HCT116 (cell line): Measurements from ENCODE around the gene CXCL13. TPM values are rescaled to one million over a fixed set of nuclear protein-coding genes. Genes with fewer than 3 reads are reported as not detected.

ENCODE experiments used
- ATAC-seq: fragments of 200-7000 bp; cut with Tn5 transposase; 2 replicates; pipeline ENCODE4 v1.9.1; 2020; ENCODE audit warnings: mild to moderate bottlenecking, moderate library complexity
- BruUV-seq: library from RNA; stranded (reverse); fragments of 400-500 nt; replicated peaks from 2 replicates; lab custom pipeline; 2021; lab: Mats Ljungman, UMichigan
- CTCF ChIA-PET: fragments of 300-600 bp; sonication (Branson Sonifier 250); formaldehyde crosslinking; loops from one replicate; lab custom pipeline; 2021; ENCODE audit warnings: antibody characterized with exemption; lab: Charles Lee
- POLR2A ChIA-PET: fragments of 300-600, 350-600 bp; sonication (Branson Sonifier 250); formaldehyde crosslinking; loops from one replicate; lab custom pipeline; 2021; ENCODE audit warnings: antibody characterized with exemption; lab: Charles Lee
- RAD21 ChIA-PET, 2 experiments: fragments of 300-600 bp; sonication (Branson Sonifier 250); formaldehyde crosslinking; loops; one replicate each; lab custom pipeline; 2023; ENCODE audit warnings: low total read pairs in 2 of 2; ENCODE audit not compliant: uncharacterized antibody in 2 of 2, unreplicated experiment in 2 of 2, low non-redundant PET in 1 of 2; lab: Charles Lee
- DNase-seq: peaks from one replicate; pipeline ENCODE4 v3.0.0-alpha.2; 2010; ENCODE audit warnings: low read depth, low spot score
- H2AFZ ChIP-seq: fragments of 200-600 bp; shearing (Covaris generic), sonication (generic); 2 replicates; pipeline ENCODE4 v1.6.1; 2017; ENCODE audit warnings: low read depth, mixed run types, mixed read lengths, antibody characterized with exemption, low read length; ENCODE audit not compliant: poor library complexity, severe bottlenecking
- H3K27ac ChIP-seq: 2 replicates; pipeline ENCODE4 v1.5.1; 2012; ENCODE audit warnings: low read depth, low read length
- H3K27me3 ChIP-seq: fragments of 200-600 bp; sonication (generic); 2 replicates; pipeline ENCODE4 v1.6.1; 2016; ENCODE audit warnings: mixed run types, low read length, mixed read lengths; ENCODE audit not compliant: insufficient read depth
- H3K36me3 ChIP-seq, 2 experiments: fragments of 200-500 bp in 1 of 2; fragments of 200-600 bp in 1 of 2; sonication (Bioruptor generic) in 1 of 2; sonication (generic) in 1 of 2; 2 replicates each; pipeline versions ENCODE4 v1.5.1 to v1.6.1; 2014 to 2016; ENCODE audit warnings: low read length in 2 of 2, inconsistent platforms in 1 of 2, mixed read lengths in 1 of 2, mixed run types in 1 of 2; ENCODE audit not compliant: insufficient read depth in 2 of 2, control insufficient read depth in 1 of 2
- H3K4me1 ChIP-seq, 2 experiments: fragments of 200-600 bp in 1 of 2; sonication (generic) in 1 of 2; 2 replicates each; pipeline versions ENCODE4 v1.5.1 to v1.6.1; 2012 to 2017; ENCODE audit warnings: low read length in 2 of 2, inconsistent platforms in 1 of 2, mild to moderate bottlenecking in 1 of 2, mixed read lengths in 1 of 2, mixed run types in 1 of 2, moderate library complexity in 1 of 2; ENCODE audit not compliant: insufficient read depth in 2 of 2, control insufficient read depth in 1 of 2
- H3K4me2 ChIP-seq: fragments of 200-600 bp; sonication (generic); 2 replicates; pipeline ENCODE4 v1.6.1; 2017; ENCODE audit warnings: mixed run types, low read length, mixed read lengths
- H3K4me3 ChIP-seq, 2 experiments: fragments of 200-600 bp in 1 of 2; sonication (generic) in 1 of 2; replicated peaks in 1 of 2; 2 replicates each; pipeline ENCODE4 v1.5.1; 2011 to 2016; ENCODE audit warnings: low read length in 2 of 2, control low read depth in 1 of 2, low read depth in 1 of 2, mild to moderate bottlenecking in 1 of 2, mixed read lengths in 1 of 2, mixed run types in 1 of 2
- H3K79me2 ChIP-seq: fragments of 200-600 bp; sonication (generic); 2 replicates; pipeline ENCODE4 v1.6.1; 2017; ENCODE audit warnings: mild to moderate bottlenecking, mixed run types, low read length, moderate library complexity, mixed read lengths; ENCODE audit not compliant: insufficient read depth
- H3K9ac ChIP-seq: fragments of 200-600 bp; sonication (generic); 2 replicates; pipeline ENCODE4 v1.6.1; 2016; ENCODE audit warnings: low read length, mixed read lengths
- H3K9me2 ChIP-seq: fragments of 200-600 bp; sonication (generic), shearing (Covaris generic); 2 replicates; pipeline ENCODE4 v1.6.1; 2017; ENCODE audit warnings: mixed run types, mild to moderate bottlenecking, moderate library complexity; ENCODE audit not compliant: insufficient read depth
- H3K9me3 ChIP-seq, 2 experiments: fragments of 200-500 bp in 1 of 2; fragments of 200-600 bp in 1 of 2; sonication (Bioruptor generic) in 1 of 2; sonication (generic) in 1 of 2; 2 replicates each; pipeline ENCODE4 v1.6.1; 2014 to 2017; ENCODE audit warnings: low read length in 2 of 2, mixed read lengths in 2 of 2, inconsistent platforms in 1 of 2, low read depth in 1 of 2, mild to moderate bottlenecking in 1 of 2, mixed run types in 1 of 2, moderate library complexity in 1 of 2; ENCODE audit not compliant: control insufficient read depth in 1 of 2, insufficient read depth in 1 of 2
- H4K20me1 ChIP-seq: fragments of 200-600 bp; sonication (generic), shearing (Covaris generic); 2 replicates; pipeline ENCODE4 v1.6.1; 2017; ENCODE audit warnings: mixed run types, mild to moderate bottlenecking, moderate library complexity; ENCODE audit not compliant: insufficient read depth
- CBX3 ChIP-seq: IDR thresholded peaks from 2 replicates; pipeline ENCODE4 v1.6.1; 2012; ENCODE audit warnings: low read depth
- CEBPB ChIP-seq: IDR thresholded peaks from 2 replicates; pipeline ENCODE4 v1.6.1; 2012; ENCODE audit warnings: low read depth
- EGR1 ChIP-seq: IDR thresholded peaks from 2 replicates; pipeline ENCODE4 v1.6.1; 2012; ENCODE audit warnings: low read depth
- ELF1 ChIP-seq: IDR thresholded peaks from 2 replicates; pipeline ENCODE4 v1.6.1; 2012; ENCODE audit warnings: low read depth, borderline replicate concordance
- EZH2 ChIP-seq: fragments of 200-600 bp; sonication (generic); IDR thresholded peaks from 2 replicates; pipeline ENCODE4 v1.6.1; 2017; ENCODE audit warnings: antibody characterized with exemption, mixed run types
- EZH2phosphoT487 ChIP-seq: fragments of 200-600 bp; IDR thresholded peaks from 2 replicates; pipeline ENCODE4 v1.6.1; 2018; ENCODE audit warnings: antibody characterized with exemption, borderline replicate concordance
- FOSL1 ChIP-seq: IDR thresholded peaks from 2 replicates; pipeline ENCODE4 v1.6.1; 2012; ENCODE audit warnings: low read depth
- JUND ChIP-seq: IDR thresholded peaks from 2 replicates; pipeline ENCODE4 v1.6.1; 2012
- MAX ChIP-seq: IDR thresholded peaks from 2 replicates; pipeline ENCODE4 v1.6.1; 2012
- POLR2A ChIP-seq: IDR thresholded peaks from 2 replicates; pipeline ENCODE4 v1.7.0; 2011; ENCODE audit warnings: borderline replicate concordance; ENCODE audit not compliant: insufficient read depth, insufficient read length; ENCODE audit errors: extremely low read depth
- POLR2AphosphoS5 ChIP-seq: IDR thresholded peaks from 2 replicates; pipeline ENCODE4 v1.6.1; 2011; ENCODE audit warnings: mild to moderate bottlenecking, low read depth, low read length, moderate library complexity
- RAD21 ChIP-seq: IDR thresholded peaks from 2 replicates; pipeline ENCODE4 v1.6.1; 2012; ENCODE audit warnings: low read depth, mild to moderate bottlenecking
- REST ChIP-seq: IDR thresholded peaks from 2 replicates; pipeline ENCODE4 v1.6.1; 2012; ENCODE audit warnings: low read depth
- SP1 ChIP-seq: IDR thresholded peaks from 2 replicates; pipeline ENCODE4 v1.6.1; 2012; ENCODE audit warnings: low read depth
- SRF ChIP-seq: IDR thresholded peaks from 2 replicates; pipeline ENCODE4 v1.6.1; 2012; ENCODE audit warnings: low read depth
- TCF7L2 ChIP-seq: IDR thresholded peaks from 2 replicates; pipeline ENCODE4 v1.7.0; 2011; ENCODE audit warnings: borderline replicate concordance, inconsistent platforms; ENCODE audit not compliant: insufficient read depth, insufficient read length; ENCODE audit errors: extremely low read depth
- YY1 ChIP-seq: IDR thresholded peaks from 2 replicates; pipeline ENCODE4 v1.6.1; 2011; ENCODE audit warnings: low read length, low read depth, moderate library complexity, mild to moderate bottlenecking; ENCODE audit not compliant: insufficient replicate concordance; ENCODE audit errors: extremely low read depth
- ZFX ChIP-seq: fragments of 450-650 bp; IDR thresholded peaks from 2 replicates; pipeline ENCODE4 v1.6.1; 2017
- ZNF274 ChIP-seq: fragments of 200-500 bp; sonication (Bioruptor generic); IDR thresholded peaks from 2 replicates; pipeline ENCODE4 v1.6.1; 2014; ENCODE audit warnings: mild to moderate bottlenecking, low read depth, low read length, inconsistent platforms
- intact Hi-C: fragments of 100-400 bp; cut with micrococcal nuclease; formaldehyde crosslinking; loops from 2 replicates; pipeline ENCODE4 v1.10.0; 2022
- total RNA-seq: library from RNA; stranded (reverse); gene quantifications from one replicate; pipeline ENCODE4 v1.2.1, GENCODE V29; 2021; ENCODE audit not compliant: unreplicated experiment
- TF ChIP-seq, protein P1 (sequence below): IDR thresholded peaks from 2 replicates; pipeline ENCODE4 v1.6.1; 2012

Gene CXCL13
- total RNA-seq, 1 experiment from 2014 or later, result not detected

DNA sequence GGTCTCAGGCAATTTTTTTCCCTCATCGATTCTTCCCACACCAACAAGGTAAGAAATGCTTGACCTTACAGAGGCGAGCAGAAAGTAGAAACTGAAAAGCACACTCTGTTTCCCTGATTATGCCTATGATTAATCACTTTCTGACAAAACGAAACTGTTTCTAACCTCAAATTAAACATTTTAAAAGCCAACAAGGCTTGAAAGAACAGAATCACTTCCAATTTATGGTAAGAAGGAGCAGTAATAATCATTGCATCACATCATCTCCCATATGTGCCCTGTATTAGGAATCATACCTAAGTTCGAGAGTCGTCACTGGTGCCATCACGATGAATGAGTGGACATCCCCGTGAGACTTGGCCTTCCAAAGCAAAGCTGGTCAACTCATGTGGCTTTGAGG, 12.5 kb upstream of the CXCL13 start:
- ChIA-PET POLR2A (no interaction called here), RAD21 (no interaction called here), CTCF (interaction anchor here (0.9 to 2.0 kb wide), 2 partner anchors 8 to 128 kb away, joined by 3 to 9 read pairs; no protein-coding TSS in a partner anchor)
- no peak for DNase-seq
- H3K4me2 ChIP-seq, result no peak overlapping the region
- intact Hi-C loops, result no loop called here
- H4K20me1 ChIP-seq, result no peaks in the 10 kb centered on the region
- H3K79me2 ChIP-seq, result no peaks in the 10 kb centered on the region
- H3K27ac ChIP-seq, result no peak overlapping the region
- H3K9me3 ChIP-seq, result no peaks in the 10 kb centered on the region
- ATAC-seq, result no peak
- no peak overlapping the region for H3K9ac ChIP-seq
- H3K36me3 ChIP-seq, result no peaks in the 10 kb centered on the region
- H3K4me1 ChIP-seq, result no peaks in the 10 kb centered on the region
- H3K4me3 ChIP-seq, result no peak overlapping the region
- H2AFZ ChIP-seq, result no peak overlapping the region
- 0 out of 2 replicates have a peak, but pooled peaks cover 4% of the 10 kb centered on the region for H3K27me3 ChIP-seq
- H3K9me2 ChIP-seq, result no peaks in the 10 kb centered on the region
- no TSS peak for BruUV-seq
- TF ChIP-seq EZH2, result no peak
- no peak for TF ChIP-seq CBX3
- no peak for TF ChIP-seq ELF1
- TF ChIP-seq ZNF274, result no peak
- TF ChIP-seq, all 23 proteins: peak for 0

GRCh38 chr4:77593993-77594392, 11.6 kb upstream of the CXCL13 start:
- Histone ChIP-seq H3K79me2 (no peaks in the 10 kb centered on the region), H3K36me3 (no peaks in the 10 kb centered on the region), H3K27me3 (0 out of 2 replicates have a peak, but pooled peaks cover 4% of the 10 kb centered on the region), H3K9me2 (no peaks in the 10 kb centered on the region)
- POLR2A ChIA-PET, result no interaction called here
- intact Hi-C loops, result no loop called here
- no peak for DNase-seq
- TF ChIP-seq SP1, result no peak
- TF ChIP-seq, protein P1, sequence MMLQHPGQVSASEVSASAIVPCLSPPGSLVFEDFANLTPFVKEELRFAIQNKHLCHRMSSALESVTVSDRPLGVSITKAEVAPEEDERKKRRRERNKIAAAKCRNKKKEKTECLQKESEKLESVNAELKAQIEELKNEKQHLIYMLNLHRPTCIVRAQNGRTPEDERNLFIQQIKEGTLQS, result no peak
- TF ChIP-seq SRF, result no peak
- no peak for TF ChIP-seq ELF1
- TF ChIP-seq POLR2AphosphoS5, result no peak
- no peak for TF ChIP-seq REST
- TF ChIP-seq POLR2A, result no peak
- no peak for TF ChIP-seq ZFX
- TF ChIP-seq CEBPB, result no peak
- no peak for TF ChIP-seq FOSL1
- no peak for TF ChIP-seq JUND
- TF ChIP-seq EGR1, result no peak
- no peak for TF ChIP-seq RAD21
- no peak for TF ChIP-seq ZNF274
- no peak for TF ChIP-seq YY1
- TF ChIP-seq EZH2phosphoT487, result no peak
- TF ChIP-seq TCF7L2, result no peak
- no peak for TF ChIP-seq MAX
- TF ChIP-seq EZH2, result no peak
- TF ChIP-seq CBX3, result no peak
- TF ChIP-seq, all 23 proteins: peak for 0
- ATAC-seq, result no peak
- H3K4me2 ChIP-seq, result no peak overlapping the region
- no TSS peak for BruUV-seq
- no peak overlapping the region for H2AFZ ChIP-seq
- CTCF ChIA-PET, result interaction anchor here (0.9 to 1.6 kb wide), 2 partner anchors 13 to 128 kb away, joined by 3 read pairs; no protein-coding TSS in a partner anchor
- RAD21 ChIA-PET, result no interaction called here
- H3K9me3 ChIP-seq, result no peaks in the 10 kb centered on the region
- no peaks in the 10 kb centered on the region for H4K20me1 ChIP-seq
- no peaks in the 10 kb centered on the region for H3K4me1 ChIP-seq
- no peak overlapping the region for H3K4me3 ChIP-seq
- no peak overlapping the region for H3K27ac ChIP-seq
- H3K9ac ChIP-seq, result no peak overlapping the region
